Measurements from ENCODE around the gene ACTN1. TPM values are rescaled to one million over a fixed set of nuclear protein-coding genes. Genes with fewer than 3 reads are reported as not detected.

Gene ACTN1
- total RNA-seq, 4 donors from 2014 or later = 118 to 145 (median 131) TPM

DNA sequence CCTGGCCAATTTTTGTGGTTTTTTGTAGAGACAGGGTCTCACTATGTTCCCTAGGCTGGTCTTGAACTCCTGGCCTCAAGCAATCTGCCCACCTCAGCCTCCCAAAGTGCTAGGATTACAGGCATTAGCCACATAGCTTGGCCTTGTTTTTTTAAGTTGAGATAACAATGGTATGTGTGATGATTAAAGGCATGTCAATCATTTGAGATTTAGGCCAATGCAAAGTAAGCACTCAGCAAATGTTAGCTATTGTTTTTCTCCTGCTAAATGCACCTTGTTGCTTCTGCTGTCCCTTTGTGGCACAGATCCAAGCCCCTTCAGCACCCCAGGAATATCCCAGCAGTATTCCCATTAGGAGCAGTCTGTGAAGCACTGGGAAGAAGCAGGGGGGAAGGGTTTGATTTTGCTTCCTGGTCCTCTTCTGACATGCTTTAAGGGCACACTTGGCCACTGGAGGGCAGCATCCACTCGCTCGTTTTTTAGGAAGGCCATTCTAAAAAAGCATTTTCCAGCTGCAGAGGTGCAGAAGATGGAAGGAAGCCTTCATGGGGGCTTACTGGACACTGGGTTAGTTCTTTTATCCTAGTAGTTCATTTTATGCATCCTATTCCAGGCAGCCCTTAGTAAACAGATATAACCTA is 116.0 kb downstream of the ACTN1 start:
- WGBS, 2 donors = 3 to 8% methylated on average over 2 of the region's 2 CpGs
- H3K27ac ChIP-seq = no peak overlapping the region
- no peak for DNase-seq
- intact Hi-C loops (cut with DNase I) = loop anchor here (5.0 kb wide), 1 partner anchor 244 kb away; no protein-coding TSS in a partner anchor
- TF ChIP-seq, protein P1, sequence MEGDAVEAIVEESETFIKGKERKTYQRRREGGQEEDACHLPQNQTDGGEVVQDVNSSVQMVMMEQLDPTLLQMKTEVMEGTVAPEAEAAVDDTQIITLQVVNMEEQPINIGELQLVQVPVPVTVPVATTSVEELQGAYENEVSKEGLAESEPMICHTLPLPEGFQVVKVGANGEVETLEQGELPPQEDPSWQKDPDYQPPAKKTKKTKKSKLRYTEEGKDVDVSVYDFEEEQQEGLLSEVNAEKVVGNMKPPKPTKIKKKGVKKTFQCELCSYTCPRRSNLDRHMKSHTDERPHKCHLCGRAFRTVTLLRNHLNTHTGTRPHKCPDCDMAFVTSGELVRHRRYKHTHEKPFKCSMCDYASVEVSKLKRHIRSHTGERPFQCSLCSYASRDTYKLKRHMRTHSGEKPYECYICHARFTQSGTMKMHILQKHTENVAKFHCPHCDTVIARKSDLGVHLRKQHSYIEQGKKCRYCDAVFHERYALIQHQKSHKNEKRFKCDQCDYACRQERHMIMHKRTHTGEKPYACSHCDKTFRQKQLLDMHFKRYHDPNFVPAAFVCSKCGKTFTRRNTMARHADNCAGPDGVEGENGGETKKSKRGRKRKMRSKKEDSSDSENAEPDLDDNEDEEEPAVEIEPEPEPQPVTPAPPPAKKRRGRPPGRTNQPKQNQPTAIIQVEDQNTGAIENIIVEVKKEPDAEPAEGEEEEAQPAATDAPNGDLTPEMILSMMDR (IDR thresholded peaks at IDR 0.05) = peak; percentile 39 to 81 (median 73)
- no peak for TF ChIP-seq POLR2A (IDR thresholded peaks at IDR 0.05)
- no peaks in the 10 kb centered on the region for H3K27me3 ChIP-seq
- H3K9me3 ChIP-seq = peaks cover 0 to 12% (median 11%) of the 10 kb centered on the region in 3 donors
- no peak overlapping the region for H3K4me3 ChIP-seq
- H3K36me3 ChIP-seq = no peaks in the 10 kb centered on the region
- peaks cover 0 to 3% (median 0%) of the 10 kb centered on the region in 3 donors for H3K4me1 ChIP-seq

DNA sequence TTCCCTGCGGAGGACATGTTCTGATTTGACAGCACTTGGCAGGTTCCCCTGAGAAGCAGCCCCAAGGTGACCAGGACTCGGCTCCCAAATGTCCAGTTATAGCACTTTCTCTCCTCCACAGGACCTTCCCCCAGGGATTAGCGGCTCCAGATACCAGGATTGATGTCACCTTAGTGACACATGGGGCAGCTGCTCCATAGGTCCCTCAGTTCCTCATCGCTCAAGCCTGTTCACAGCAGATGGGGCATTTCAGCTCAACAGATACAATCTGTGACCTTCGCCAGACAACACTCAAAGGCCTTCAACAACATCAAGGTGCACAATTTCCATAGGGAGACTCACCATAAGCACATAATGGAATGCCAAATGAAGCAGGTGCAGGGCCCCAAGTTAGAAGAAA is 118.3 kb downstream of the ACTN1 start:
- Histone ChIP-seq H3K4me3 (no peak overlapping the region), H3K4me1 (no peaks in the 10 kb centered on the region), H3K9me3 (peaks cover 0 to 11% (median 10%) of the 10 kb centered on the region in 3 donors), H3K36me3 (no peaks in the 10 kb centered on the region), H3K27me3 (no peaks in the 10 kb centered on the region), H3K27ac (no peak overlapping the region)
- DNase-seq = no peak
- intact Hi-C loops (cut with DNase I) = loop anchor here (5.0 kb wide), 1 partner anchor 247 kb away; no protein-coding TSS in a partner anchor
- WGBS, 2 donors = 92 to 93% methylated on average over 5 of the region's 5 CpGs
- no peak for TF ChIP-seq POLR2A (IDR thresholded peaks at IDR 0.05)

DNA sequence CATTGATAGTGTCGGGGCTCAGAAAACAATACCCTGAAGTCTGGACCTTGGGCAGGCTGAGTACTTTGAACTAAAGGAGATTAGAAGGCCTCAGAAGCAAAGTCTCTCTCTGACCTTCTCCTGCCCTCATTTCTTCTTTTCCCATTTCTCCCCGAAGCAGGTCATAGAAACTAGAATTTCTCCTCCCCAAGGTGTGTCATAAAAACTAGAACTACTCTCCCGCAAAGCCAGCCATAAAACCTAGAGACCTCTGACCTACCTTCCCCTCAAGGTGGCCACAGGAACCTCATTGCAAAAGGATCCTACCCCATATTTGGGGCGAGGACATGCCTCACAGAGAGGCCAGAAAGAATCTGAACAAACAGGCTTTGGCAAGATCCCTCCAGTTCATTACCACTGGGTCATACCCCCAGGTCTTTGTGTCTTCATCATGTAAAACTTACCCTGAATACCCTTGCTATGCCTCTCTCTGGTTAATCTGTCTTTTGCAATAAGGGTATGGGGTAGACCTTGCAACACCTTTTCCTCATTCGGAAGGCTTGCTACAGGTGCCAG is 121.5 kb downstream of the ACTN1 start:
- no peaks in the 10 kb centered on the region for H3K36me3 ChIP-seq
- TF ChIP-seq, protein P1 (IDR thresholded peaks at IDR 0.05) = no peak
- no peak for TF ChIP-seq POLR2A (IDR thresholded peaks at IDR 0.05)
- no peaks in the 10 kb centered on the region for H3K4me1 ChIP-seq
- H3K4me3 ChIP-seq = no peak overlapping the region
- no peak for DNase-seq
- no peak overlapping the region for H3K27ac ChIP-seq
- intact Hi-C loops (cut with DNase I) = no loop called here
- 79 to 82% methylated on average over 5 of the region's 5 CpGs for WGBS, 2 donors
- H3K9me3 ChIP-seq = peaks cover 0 to 7% (median 5%) of the 10 kb centered on the region in 3 donors
- no peaks in the 10 kb centered on the region for H3K27me3 ChIP-seq

DNA sequence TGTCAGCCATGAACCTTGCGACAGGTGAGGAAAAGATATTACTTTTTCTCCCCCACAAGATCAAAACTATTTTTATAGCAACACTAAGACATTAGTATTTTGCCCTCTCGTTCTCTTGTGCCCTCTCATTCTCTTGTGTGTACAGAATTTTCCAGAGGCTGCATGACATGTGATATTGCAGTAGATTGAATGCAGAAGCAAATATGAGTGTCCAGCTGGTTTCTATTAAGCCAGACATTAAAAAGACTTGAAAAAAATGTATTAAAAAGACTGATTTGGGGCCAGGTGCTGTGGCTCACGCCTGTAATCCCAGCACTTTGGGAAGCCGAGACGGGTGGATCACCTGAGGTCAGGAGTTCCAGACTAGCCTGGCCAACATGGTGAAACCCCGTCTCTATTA is 122.5 kb downstream of the ACTN1 start:
- no peak for TF ChIP-seq POLR2A (IDR thresholded peaks at IDR 0.05)
- TF ChIP-seq, protein P1 (IDR thresholded peaks at IDR 0.05) = no peak
- Histone ChIP-seq H3K36me3 (no peaks in the 10 kb centered on the region), H3K27me3 (no peaks in the 10 kb centered on the region), H3K9me3 (peaks cover 0 to 11% (median 11%) of the 10 kb centered on the region in 3 donors), H3K4me3 (no peak overlapping the region), H3K27ac (no peak overlapping the region), H3K4me1 (no peaks in the 10 kb centered on the region)
- no peak for DNase-seq
- 76 to 89% methylated on average over 6 of the region's 6 CpGs for WGBS, 2 donors
- intact Hi-C loops (cut with DNase I) = no loop called here

DNA sequence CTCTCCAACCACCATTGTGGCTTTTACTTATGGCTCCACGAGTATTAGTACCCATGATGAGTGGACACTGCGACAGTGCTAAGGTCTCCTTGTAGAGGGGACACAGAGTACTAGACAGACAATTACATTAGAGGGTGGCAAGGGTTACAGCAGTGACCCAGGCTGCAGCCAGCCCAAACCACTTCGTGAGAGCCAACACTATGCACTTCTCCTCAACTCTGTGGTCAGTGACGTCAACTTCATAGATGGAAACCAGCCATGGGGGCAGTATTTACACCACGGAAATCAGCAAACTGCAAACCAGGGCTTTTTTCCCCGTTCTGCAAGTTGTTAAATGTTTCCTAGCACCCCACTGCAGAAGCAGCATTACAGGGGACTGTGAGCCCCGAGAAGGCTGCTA is 124.7 kb downstream of the ACTN1 start:
- TF ChIP-seq POLR2A (IDR thresholded peaks at IDR 0.05) = no peak
- TF ChIP-seq, protein P1 (IDR thresholded peaks at IDR 0.05) = no peak
- H3K27ac ChIP-seq = no peak overlapping the region
- H3K9me3 ChIP-seq = peaks cover 0 to 11% (median 11%) of the 10 kb centered on the region in 3 donors
- H3K4me3 ChIP-seq = no peak overlapping the region
- H3K27me3 ChIP-seq = no peaks in the 10 kb centered on the region
- intact Hi-C loops (cut with DNase I) = no loop called here
- DNase-seq = no peak
- H3K4me1 ChIP-seq = no peaks in the 10 kb centered on the region
- no peaks in the 10 kb centered on the region for H3K36me3 ChIP-seq
- WGBS, 2 donors = 72 to 76% methylated on average over 5 to 6 of the region's 7 CpGs

Data from esophagus squamous epithelium (tissue), 5 donors.